Testis (tissue), 3 donors: ENCODE measurements around the gene SOX1. TPM values are rescaled to one million over a fixed set of nuclear protein-coding genes. Genes with fewer than 3 reads are reported as not detected.

Experiments
- DNase-seq: peaks from one replicate; pipeline ENCODE4 v3.0.0-alpha.2; 2019
- H3K27ac ChIP-seq, 2 donors: fragments of 200-600 bp; sonication (generic); one replicate each; pipeline ENCODE4 v1.5.1; 2019
- H3K27me3 ChIP-seq: fragments of 200-600 bp; sonication (generic); one replicate; pipeline ENCODE4 v1.5.1; 2019
- H3K36me3 ChIP-seq: fragments of 200-600 bp; sonication (generic); one replicate; pipeline ENCODE4 v1.5.1; 2017; ENCODE audit warnings: low read depth; ENCODE audit errors: missing control alignments
- H3K4me1 ChIP-seq: fragments of 200-600 bp; sonication (generic); one replicate; pipeline ENCODE4 v1.5.1; 2019
- H3K4me3 ChIP-seq, 2 donors: fragments of 200-600 bp; sonication (generic); one replicate each; pipeline ENCODE4 v1.5.1; 2017 to 2019
- H3K9me3 ChIP-seq: fragments of 200-600 bp; sonication (generic); one replicate; pipeline ENCODE4 v1.5.1; 2017
- CTCF ChIP-seq, 3 experiments: fragments of 450-650 bp in 2 of 3; fragments of 200-600 bp in 1 of 3; sonication (generic) in 1 of 3; IDR thresholded peaks; one replicate each; pipeline ENCODE4 v1.5.1; 2016 to 2019; ENCODE audit warnings: antibody characterized with exemption in 3 of 3, mild to moderate bottlenecking in 2 of 3, moderate library complexity in 1 of 3
- POLR2A ChIP-seq: fragments of 450-650 bp; IDR thresholded peaks from one replicate; pipeline ENCODE4 v1.6.1; 2017; ENCODE audit warnings: antibody characterized with exemption, mild to moderate bottlenecking, moderate library complexity
- WGBS, 2 donors: methylation state at CpG; one replicate each; pipeline ENCODE4 v1.1.5; 2018; 5-methylcytosine and 5-hydroxymethylcytosine counted together
- intact Hi-C: fragments of 100-400 bp; cut with DNase I; formaldehyde crosslinking; loops from one replicate; pipeline ENCODE4 v1.15.1; 2023; ENCODE audit warnings: low total_unique reads
- polyA plus RNA-seq: library from polyadenylated mRNA; stranded (reverse); fragments of 350-450 nt; fragmentation: Illumina TruSeq; extraction: RNeasy Lipid Tissue Mini Kit (QIAGEN cat#74804); gene quantifications from one replicate; pipeline ENCODE4 v1.2.3, GENCODE V29; 2014; ENCODE audit warnings: low read depth, low replicate concordance; ENCODE audit not compliant: insufficient read depth
- total RNA-seq, 2 donors: library from RNA; depleted of rRNA; stranded (reverse); fragments of >200 nt; gene quantifications; one replicate each; pipeline ENCODE4 v1.2.3, GENCODE V29; 2016

Gene SOX1
- total and polyA plus RNA-seq, 3 donors from 2014 or later = 1.7 to 4.6 (median 4.6) TPM

GRCh38 chr13:112071102-112071722 is 4.3 kb downstream of the SOX1 start:
- H3K9me3 ChIP-seq = no peaks in the 10 kb centered on the region
- intact Hi-C loops = no loop called here
- no peak for DNase-seq
- H3K27ac ChIP-seq = no peak overlapping the region
- H3K4me1 ChIP-seq = no peaks in the 10 kb centered on the region
- 17 to 20% methylated on average over 13 of the region's 13 CpGs for WGBS, 2 donors
- H3K36me3 ChIP-seq = no peaks in the 10 kb centered on the region
- TF ChIP-seq POLR2A (no peak), CTCF (IDR thresholded peaks at IDR 0.05) (no peak)
- peak overlapping the region in 1 of 2 donors; percentile 56 for H3K4me3 ChIP-seq
- H3K27me3 ChIP-seq = peaks cover 7% of the 10 kb centered on the region

- no peaks in the 10 kb centered on the region for H3K4me1 ChIP-seq
- no peaks in the 10 kb centered on the region for H3K36me3 ChIP-seq
- TF ChIP-seq CTCF (IDR thresholded peaks at IDR 0.05) = no peak
- no peak for TF ChIP-seq POLR2A
- intact Hi-C loops = no loop called here
- H3K27ac ChIP-seq = peak overlapping the region; percentile 21 to 41
- peaks cover 7% of the 10 kb centered on the region for H3K27me3 ChIP-seq
- DNase-seq = no peak
- H3K4me3 ChIP-seq = peak overlapping the region; percentile 26 to 56
- WGBS, 2 donors = 7 to 14% methylated on average over 33 to 51 of the region's 59 CpGs
- H3K9me3 ChIP-seq = no peaks in the 10 kb centered on the region
Measured at GRCh38 chr13:112071723-112072533, 5.0 kb downstream of the SOX1 start.

GRCh38 chr13:112072534-112073244 is 5.7 kb downstream of the SOX1 start:
- 0 to 1% methylated on average over 61 to 66 of the region's 77 CpGs for WGBS, 2 donors
- TF ChIP-seq CTCF (IDR thresholded peaks at IDR 0.05) = no peak
- no peak for TF ChIP-seq POLR2A
- Histone ChIP-seq H3K9me3 (no peaks in the 10 kb centered on the region), H3K4me3 (peak overlapping the region; percentile 26 to 56), H3K4me1 (no peaks in the 10 kb centered on the region), H3K27ac (peak overlapping the region; percentile 21 to 41), H3K27me3 (peaks cover 7% of the 10 kb centered on the region), H3K36me3 (no peaks in the 10 kb centered on the region)
- DNase-seq = no peak
- intact Hi-C loops = no loop called here

GRCh38 chr13:112073245-112074138 is 6.5 kb downstream of the SOX1 start:
- peaks cover 7% of the 10 kb centered on the region for H3K27me3 ChIP-seq
- 2 to 3% methylated on average over 43 to 77 of the region's 77 CpGs for WGBS, 2 donors
- intact Hi-C loops = no loop called here
- no peaks in the 10 kb centered on the region for H3K9me3 ChIP-seq
- peak overlapping the region; percentile 21 to 41 for H3K27ac ChIP-seq
- peak overlapping the region; percentile 26 to 56 for H3K4me3 ChIP-seq
- no peak for DNase-seq
- no peak for TF ChIP-seq CTCF (IDR thresholded peaks at IDR 0.05)
- no peak for TF ChIP-seq POLR2A
- no peaks in the 10 kb centered on the region for H3K4me1 ChIP-seq
- no peaks in the 10 kb centered on the region for H3K36me3 ChIP-seq
